ENCODE data around the gene NEU2.

The NEU2 gene

GRCh38 chr2:233040571-233040970 is 8.1 kb downstream of the NEU2 start:
- H3K4me3 ChIP-seq (ENCODE audit: control insufficient read depth, low read depth, low read length): no peak overlapping the region
- DNase-seq (ENCODE audit: low read depth): no peak
- no peak for TF ChIP-seq CTCF (IDR thresholded peaks at IDR 0.05; ENCODE audit: control insufficient read depth, insufficient read depth, low read depth, low read length, missing control alignments)

DNA sequence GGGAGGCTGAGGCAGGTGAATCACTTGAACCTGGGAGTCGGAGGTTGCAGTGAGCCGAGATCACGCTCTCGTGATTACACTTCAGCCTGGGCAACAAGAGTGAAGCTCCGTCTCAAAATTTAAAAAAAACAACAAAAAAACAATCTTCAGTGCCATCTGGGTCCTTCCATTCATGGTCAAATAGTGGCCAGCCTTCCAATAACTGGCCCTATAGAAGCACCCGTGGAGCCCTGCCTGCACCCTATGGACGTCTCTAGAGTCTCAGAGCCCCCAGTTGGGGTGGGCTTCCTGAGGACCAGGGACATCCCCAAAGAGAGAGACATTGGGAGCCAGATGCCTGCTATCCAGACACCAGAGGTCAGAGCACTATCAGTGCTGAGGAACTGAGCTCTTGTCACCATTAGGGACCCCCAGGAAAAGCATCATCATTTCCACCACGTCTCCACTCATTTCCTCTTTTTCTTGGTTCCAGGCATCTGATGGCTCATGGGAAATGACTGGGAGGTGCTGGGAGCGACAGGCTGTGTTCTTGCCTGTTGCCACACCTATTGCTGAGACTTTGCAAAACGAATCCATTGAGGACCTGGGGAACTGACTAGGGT is 9.4 kb downstream of the NEU2 start:
- no peak for DNase-seq (ENCODE audit: low read depth)
- no peak for TF ChIP-seq CTCF (IDR thresholded peaks at IDR 0.05; ENCODE audit: control insufficient read depth, insufficient read depth, low read depth, low read length, missing control alignments)

DNA sequence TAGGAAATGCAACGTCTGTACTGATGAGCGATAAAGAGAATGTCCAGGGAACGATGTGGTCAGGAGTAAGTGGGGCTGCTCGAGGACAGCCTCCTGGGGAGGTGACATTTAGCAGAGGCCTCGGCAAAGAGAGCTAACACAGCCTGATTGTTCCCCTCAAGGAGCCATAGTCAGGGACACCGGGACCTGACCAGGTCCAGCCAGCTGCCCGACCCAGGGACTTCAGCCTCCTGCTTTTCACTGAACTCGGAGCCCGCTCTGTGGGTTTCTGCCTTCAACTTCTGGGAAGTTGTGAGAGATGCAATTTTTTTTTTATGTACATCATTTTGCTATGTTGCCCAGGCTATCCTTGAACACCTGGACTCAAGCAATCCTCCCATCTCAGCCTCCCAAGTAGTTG is 10.1 kb downstream of the NEU2 start:
- DNase-seq (ENCODE audit: low read depth): no peak
- H3K4me3 ChIP-seq (ENCODE audit: control insufficient read depth, low read depth, low read length): no peak overlapping the region
- TF ChIP-seq CTCF (IDR thresholded peaks at IDR 0.05; ENCODE audit: control insufficient read depth, insufficient read depth, low read depth, low read length, missing control alignments): no peak

More for the DNA sequence above, 9.4 kb downstream of the NEU2 start:
- H3K4me3 ChIP-seq (ENCODE audit: control insufficient read depth, low read depth, low read length): no peak overlapping the region

DNA sequence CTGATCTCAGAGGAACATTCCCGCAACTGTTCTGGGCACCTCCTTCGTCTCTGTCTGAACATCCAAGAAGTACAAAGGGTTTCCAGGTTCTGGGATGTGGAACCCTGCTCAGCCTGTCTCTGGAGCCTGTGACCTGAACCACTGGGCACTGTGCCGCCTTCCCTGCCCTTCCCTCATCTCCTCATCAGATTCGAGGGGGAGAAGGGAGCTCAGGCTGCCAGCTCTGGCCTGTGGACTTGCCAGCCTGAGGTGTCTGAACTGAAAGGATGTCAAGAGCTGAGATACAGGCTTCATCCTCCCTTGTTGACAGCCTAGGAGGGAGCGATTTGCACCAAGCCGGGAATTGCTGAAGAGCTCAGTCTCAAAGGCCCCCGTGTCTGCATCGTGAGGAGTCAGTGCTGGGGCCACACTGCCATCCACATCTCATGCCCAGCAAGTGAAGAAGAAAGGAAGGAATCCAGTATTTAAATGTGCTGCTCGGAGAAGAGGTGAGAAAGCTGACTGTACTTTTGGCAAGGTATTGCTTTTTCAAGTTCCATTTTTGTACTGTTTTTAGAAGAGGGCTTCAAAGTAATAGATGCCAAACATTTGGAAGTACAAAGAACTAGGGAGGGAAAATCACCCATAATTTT is 12.6 kb downstream of the NEU2 start:
- no peak for DNase-seq (ENCODE audit: low read depth)
- TF ChIP-seq CTCF (IDR thresholded peaks at IDR 0.05; ENCODE audit: control insufficient read depth, insufficient read depth, low read depth, low read length, missing control alignments): no peak
- H3K4me3 ChIP-seq (ENCODE audit: control insufficient read depth, low read depth, low read length): no peak overlapping the region

DNA sequence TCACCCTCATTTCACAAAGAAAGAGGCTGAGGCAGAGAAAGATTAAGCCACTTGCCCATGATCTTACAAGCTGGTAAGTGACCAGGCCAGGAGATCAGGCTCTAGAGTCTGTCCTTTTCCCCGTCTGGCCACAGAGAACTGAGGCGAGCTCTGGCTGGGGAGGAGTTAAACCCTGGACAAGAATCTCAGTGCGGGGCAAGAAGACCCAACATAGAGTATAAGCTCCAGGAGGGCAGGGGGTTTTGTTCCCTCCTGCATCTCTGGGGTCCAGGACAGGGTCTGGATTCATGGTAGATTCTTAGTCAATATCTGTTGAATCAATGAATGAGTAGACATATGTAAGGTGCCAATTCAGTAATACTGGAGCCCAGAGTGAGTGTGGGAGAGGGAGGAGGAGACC is 14.7 kb downstream of the NEU2 start:
- no peak for TF ChIP-seq CTCF (IDR thresholded peaks at IDR 0.05; ENCODE audit: control insufficient read depth, insufficient read depth, low read depth, low read length, missing control alignments)
- no peak for DNase-seq (ENCODE audit: low read depth)
- H3K4me3 ChIP-seq (ENCODE audit: control insufficient read depth, low read depth, low read length): no peak overlapping the region

- no peak for DNase-seq (ENCODE audit: low read depth)
- H3K4me3 ChIP-seq (ENCODE audit: control insufficient read depth, low read depth, low read length): no peak overlapping the region
- TF ChIP-seq CTCF (IDR thresholded peaks at IDR 0.05; ENCODE audit: control insufficient read depth, insufficient read depth, low read depth, low read length, missing control alignments): no peak
Observed at GRCh38 chr2:233047667-233048066, 15.2 kb downstream of the NEU2 start.
